HT-29 (cell line): ENCODE results near the gene SGCA. TPM values are rescaled to one million over a fixed set of nuclear protein-coding genes. Genes with fewer than 3 reads are reported as not detected.
A peak's percentile ranks its signal among the peaks of the same experiment; 100 is the strongest.

Experiments used
- DNase-seq: peaks from one replicate; pipeline ENCODE4 v3.0.0-alpha.2; 2015; ENCODE audit warnings: low spot score
- total RNA-seq: library from RNA; depleted of rRNA; stranded (reverse); fragments of >200 nt; shearing (Covaris generic); gene quantifications from 2 replicates; pipeline ENCODE4 v1.2.3, GENCODE V29; 2014

SGCA gene
- total RNA-seq, 1 experiment from 2014 or later, result not detected

DNA sequence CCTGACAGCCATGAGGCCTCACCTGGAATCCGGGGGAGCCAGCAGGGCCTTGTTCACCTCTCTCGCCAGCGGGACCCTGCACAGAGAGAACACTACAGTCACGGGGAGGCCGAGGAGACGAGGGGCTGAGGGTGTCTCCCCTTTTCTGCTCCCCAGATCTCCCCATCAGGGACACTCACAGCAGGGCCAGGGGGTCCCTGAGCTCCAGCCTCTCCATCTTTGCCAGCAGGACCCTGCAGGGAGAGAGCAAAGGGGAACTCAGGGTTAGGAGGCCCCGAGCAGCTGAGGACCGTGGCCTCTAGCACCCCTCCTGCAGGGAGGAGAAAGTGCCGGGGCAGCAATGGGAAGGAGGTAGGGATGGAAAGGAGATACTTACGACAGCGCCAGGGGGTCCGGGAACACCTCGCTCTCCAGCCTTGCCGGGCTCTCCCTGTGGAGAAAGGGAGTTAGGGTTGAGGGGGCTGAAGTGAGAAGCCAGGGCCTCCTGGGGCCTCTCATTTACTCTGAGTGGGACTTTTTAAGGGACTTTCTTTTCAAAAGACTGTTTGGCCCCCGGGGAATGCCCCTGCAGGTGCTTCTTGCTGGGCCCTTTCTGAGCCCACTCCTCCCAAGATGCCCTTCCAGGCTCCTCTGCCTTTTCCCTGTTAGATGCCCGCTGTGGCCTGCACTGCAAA lies 26.9 kb downstream of the SGCA start:
- no peak for DNase-seq

DNA sequence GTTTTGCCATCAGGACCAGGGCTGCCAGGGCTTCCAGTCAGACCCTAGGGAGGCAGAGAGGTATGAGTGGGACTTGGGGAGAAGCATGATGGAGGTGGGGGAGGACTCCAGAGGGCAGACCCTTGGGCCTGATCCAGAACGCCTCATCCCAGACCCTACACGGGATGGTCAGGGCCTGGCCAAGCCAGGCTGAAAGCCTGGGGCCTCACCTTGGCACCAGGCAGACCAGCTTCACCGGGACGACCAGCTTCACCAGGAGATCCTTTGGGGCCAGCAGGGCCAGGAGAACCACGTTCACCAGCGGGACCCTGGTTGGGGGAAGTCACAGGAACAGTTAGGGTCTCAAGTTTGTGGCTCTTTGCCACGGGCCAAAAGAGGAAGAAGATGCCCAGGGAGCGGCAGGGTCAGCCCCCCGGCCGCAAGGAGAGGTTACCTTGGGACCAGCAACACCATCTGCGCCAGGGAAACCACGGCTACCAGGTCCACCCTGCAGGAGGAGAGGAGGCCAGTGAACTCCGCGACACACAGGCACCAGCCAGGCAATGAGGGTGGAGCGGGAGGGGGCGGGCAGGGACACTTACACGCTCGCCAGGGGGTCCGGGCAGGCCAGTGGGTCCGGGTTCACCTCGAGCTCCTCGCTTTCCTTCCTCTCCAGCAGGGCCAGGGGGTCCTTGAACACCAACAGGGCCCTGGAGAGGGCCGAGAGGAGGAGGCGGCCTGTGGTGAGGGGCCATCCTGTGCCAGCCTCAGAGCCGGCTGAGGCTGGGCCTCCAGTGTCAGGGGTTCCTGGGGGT lies 28.5 kb downstream of the SGCA start:
- no peak for DNase-seq

DNA sequence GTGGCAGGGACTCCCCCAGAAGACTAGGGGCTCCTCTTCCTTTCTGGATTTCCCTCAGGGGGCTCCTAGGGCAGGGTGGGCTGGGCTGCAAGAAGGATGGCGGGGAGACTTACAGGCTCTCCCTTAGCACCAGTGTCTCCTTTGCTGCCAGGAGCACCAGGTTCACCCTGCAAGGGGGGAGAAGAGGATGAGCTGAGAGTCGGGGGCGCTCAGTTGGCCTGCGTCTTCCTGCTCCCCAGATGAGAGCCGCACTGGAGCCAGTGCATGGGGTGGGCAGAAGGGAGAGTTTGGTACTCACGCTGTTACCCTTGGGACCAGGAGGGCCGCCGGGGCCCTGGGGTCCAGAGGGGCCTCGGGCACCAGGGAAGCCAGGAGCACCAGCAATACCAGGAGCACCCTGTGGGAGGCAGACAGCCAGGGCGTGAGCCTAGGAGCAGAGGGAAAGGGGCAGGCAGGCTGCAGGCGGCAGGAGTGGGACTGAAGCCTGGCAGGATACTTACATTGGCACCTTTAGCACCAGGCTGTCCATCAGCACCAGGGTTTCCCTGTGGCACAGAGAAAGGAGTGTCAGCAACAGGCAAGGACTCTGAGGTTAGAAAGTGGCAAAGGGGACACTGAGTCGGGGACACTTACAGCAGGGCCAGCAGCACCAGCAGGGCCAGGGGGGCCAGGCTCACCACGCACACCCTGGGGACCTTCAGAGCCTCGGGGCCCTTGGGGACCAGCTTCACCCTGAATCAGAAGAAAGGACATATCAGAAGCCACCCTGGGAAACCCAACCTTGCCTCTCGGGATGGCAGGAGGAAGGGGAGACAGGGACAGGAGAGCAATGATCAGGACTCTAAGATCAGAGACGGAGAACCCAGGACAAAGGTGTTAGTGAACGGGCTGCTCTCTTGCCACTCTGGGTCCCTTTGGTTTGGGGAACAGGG lies 29.4 kb downstream of the SGCA start:
- no peak for DNase-seq

DNA sequence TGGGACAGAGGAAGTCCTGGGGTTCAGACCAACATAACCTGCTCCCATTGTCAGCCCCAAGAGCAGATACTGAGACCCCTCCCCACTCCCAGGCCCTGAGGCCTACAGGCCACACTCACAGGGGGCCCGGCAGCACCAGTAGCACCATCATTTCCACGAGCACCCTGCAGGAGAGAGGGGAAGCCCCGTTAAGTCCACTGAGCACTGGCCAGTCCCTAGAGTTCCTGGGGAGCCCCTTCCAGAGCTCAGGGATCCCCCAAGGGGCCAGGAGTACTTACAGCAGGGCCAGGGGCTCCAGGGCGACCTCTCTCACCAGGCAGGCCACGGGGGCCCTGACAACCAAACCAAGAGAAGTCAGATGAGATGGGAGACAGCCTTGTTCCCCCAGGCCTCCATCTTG lies 30.2 kb downstream of the SGCA start:
- no peak for DNase-seq

DNA sequence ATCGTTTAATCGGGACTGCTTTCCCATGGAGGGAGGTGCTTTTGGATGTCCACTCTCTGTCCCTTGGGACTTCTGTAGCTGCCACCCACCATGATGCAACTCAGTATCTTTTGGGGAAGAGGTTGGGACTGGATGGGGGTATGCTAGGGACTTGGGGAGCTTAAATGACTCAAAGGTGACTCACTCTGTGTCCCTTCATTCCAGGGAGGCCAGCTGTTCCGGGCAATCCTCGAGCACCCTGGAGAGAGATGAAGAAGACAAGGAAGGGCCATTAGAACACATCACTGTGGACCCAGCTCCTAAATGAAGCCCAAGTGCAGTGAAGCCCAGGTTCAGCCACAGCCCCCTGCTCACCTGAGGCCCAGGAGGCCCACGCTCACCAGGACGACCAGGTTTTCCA lies 31.0 kb downstream of the SGCA start:
- no peak for DNase-seq

DNA sequence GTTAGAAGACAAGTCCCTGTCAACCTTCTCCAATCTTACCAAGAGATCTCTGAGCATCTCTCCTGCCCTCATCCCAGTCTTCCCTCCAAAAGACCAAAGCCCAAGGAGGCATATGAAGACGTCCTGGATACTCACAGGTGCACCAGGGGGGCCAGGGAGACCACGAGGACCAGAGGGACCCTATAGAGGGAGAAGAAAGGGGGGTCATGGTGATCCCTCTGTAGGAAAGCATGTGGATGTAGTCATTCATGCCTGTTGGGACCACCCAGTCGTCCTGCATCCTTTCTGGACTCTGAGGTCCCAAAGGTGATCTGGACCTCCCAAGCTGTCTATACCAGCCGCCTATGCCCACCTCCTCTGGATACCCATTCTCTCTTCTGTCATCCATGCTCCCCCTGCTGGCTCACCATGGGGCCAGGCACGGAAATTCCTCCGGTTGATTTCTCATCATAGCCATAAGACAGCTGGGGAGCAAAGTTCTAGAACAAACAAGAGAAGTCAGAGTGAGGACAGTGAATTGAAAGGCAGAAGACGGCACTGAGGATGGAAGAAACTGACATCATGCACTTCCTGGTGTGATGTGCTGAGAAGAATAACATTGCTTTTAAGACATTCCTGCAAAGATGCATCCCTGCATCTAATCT lies 32.3 kb downstream of the SGCA start:
- DNase-seq, result peak; percentile 86

DNA sequence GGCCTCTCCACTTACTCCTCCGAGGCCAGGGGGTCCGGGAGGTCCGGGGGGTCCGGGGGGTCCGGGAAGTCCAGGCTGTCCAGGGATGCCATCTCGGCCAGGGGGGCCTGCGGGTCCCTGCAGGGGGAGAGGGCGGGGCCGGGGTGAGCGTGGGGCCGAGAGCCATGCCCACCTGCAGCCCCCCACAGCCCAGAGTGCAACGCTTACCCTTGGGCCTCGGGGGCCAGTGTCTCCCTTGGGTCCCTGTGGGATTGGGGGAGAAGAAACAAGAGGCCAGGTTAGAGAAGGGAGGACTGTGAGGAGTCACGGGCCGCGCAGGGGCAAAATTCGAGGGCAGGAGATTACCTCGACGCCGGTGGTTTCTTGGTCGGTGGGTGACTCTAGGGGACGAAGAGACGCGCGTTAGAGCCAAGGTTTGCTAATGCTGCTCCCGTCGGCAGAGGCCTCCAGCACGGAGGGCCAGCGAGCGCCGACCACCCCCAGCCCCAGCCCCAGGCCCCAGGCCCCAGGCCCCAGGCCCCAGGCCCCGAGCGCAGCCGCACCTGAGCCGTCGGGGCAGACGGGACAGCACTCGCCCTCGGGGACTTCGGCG lies 33.5 kb downstream of the SGCA start:
- no peak for DNase-seq

DNA sequence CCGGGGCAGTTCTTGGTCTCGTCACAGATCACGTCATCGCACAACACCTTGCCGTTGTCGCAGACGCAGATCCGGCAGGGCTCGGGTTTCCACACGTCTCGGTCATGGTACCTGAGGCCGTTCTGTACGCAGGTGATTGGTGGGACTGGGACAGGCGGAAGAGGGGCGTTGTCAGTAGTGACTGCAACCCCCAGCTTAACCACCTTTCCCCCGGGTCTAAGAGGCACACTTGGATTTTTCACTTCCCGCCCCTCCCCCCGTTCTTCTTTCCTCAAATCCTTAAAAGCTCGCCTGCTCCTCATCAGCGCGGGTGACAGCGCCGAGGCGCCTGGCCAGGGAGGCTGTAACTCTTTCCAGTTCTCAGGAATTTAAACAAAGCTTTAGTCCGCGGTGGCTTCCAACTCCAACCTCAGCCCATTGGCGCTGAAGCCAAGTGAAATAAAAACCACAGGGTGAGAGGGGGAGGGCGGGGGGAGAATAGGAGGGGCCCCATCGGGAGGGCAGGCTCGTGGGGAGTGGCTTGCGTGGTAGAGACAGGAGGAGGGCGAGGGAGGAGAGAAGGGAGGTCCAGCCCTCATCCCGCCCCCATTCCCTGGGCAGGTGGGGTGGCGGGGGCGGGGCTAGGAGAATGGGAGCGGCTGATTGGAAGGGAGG lies 34.1 kb downstream of the SGCA start:
- DNase-seq, result peak; percentile 88

DNA sequence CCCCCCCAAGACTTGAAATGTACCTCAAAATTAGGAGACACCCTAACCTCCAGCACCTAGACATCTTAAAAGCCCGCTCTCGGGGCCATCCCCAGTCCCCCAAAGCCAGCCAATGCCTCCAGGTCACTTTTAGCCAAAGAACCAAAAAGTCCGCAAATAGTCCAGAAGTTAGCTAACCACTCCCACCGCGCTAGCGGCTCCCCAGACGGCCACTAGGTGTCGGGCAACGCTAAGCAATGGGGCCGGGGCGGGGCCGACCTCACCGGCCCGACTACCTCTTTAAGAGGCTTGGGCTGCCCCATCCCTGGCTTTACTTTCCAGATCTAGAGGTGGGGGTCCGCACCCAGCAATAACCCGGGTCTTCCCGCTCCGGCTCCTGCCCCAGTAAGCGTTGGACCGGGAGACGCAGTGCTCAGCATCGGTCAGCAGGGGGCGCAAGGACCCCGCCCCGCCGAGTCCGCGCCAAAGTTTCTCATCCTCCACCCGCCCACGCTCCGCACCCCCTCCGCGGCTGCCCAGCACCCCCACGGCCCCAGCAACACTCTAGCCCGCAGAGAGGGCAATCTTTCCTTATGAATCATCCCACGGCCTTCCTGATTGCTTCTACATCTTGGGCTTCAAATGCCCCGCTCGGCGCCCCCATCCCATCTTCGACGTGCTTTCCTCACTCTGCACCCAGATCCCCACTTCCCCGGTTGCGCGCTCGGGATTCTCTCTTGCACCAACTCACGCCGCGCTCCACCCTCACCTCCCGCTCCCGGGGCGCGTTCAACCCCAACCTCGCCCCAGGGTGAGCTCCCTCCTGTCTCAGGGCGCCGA lies 34.9 kb downstream of the SGCA start:
- DNase-seq, result peak; percentile 88

DNA sequence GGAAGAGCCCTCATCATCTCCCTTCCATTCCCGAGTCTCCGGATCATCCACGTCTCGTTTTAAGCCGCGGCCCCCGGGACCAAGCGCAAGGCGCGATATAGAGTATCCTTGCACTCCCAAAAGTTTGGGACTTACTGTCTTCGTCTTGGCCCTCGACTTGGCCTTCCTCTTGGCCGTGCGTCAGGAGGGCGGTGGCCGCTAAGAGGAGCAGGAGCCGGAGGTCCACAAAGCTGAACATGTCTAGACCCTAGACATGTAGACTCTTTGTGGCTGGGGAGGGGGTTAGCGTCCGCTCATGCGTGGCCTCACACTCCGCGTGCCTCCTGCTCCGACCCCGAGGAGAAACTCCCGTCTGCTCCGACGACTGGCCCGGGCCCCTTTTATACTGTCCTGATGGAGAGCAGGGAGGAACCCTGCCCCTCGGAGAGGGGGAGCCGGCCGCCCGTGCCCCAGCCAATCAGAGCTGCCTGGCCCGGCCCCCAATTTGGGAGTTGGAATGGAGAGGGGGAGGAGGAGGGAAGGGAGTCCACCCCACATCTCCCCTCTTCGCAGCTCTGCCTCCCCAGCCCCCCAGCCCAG lies 35.6 kb downstream of the SGCA start, which contains the start of gene COL1A1:
TSS of gene COL1A1 (minus strand) at position 356 of the 579 bp plus-strand sequence. CDS start at position 238, 118 bp downstream.
- no peak for DNase-seq

DNA sequence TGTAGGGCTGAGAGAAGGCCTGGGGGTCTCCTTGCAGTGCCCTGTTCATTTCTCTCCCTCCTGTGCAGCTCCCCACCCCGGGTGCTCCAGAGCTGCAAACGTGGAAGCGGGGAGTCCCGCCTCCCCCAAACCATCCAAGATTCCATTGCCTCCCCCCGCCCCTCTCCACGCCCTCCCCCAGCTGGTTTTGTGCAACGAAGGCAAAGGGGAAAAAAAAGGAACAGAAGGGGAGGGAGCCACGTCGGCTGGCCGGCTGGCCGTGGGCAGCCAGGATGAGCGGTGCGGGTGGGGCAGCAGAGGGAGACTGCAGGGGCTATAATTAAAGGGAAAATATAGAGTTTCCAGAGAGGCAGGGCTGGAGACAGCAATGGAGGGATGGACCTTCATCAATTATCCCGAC lies 37.3 kb downstream of the SGCA start:
- no peak for DNase-seq

DNA sequence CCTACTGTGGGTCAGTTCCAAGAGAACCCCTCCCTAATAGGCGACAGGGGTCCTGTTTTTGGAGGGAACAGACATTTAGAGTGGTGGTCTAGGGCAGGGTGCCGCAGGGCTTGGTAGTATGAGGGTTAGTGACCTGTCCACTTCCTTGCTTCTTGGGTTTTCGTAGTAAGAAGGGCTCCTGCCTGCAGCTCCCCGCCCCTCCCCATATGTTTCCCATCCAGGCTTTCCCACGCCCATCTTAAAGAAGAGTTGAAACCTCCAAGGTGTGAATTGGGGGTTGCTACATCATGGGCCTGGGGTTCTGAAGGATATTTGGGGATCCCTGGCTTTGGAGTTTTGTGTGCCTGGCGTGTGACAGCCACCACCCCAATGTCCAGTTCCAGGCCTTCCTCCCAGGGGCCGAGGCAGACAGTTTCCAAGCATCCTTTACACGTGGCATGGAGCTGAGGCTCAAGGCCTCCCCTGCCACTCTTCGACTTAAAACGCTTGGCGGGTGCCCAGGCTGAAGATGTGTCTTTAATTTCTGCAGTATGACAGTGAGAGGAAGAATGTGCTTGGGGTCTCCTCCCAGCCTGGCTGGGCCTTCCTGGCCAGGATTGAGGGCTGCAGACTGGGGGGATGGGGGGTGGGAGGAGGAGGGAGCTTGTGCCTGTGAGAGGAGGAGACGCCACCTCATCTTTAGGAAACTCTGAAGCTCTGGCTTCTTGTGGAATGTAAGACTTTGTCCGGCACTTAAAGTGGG lies 38.0 kb downstream of the SGCA start:
- no peak for DNase-seq

DNA sequence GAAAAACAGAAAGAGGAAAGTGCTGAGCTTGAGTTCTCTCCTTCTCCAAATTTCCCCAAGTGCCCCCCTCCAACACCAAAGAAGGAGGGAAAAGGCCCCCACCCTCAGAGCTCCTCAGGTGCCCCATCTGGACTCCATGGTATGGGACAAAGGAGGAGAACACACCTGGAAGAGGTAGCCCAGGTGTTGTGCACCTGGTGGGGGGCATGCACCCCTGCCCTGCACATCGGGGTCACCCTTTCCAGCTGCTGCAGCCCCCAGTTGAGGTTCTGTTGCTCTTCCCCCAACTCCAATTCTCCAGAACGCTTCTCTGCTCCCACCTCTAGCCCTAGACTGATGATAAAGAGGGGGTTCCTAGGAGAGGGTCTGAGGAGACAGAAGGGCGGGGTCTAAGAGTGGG lies 38.6 kb downstream of the SGCA start:
- DNase-seq, result no peak

DNA sequence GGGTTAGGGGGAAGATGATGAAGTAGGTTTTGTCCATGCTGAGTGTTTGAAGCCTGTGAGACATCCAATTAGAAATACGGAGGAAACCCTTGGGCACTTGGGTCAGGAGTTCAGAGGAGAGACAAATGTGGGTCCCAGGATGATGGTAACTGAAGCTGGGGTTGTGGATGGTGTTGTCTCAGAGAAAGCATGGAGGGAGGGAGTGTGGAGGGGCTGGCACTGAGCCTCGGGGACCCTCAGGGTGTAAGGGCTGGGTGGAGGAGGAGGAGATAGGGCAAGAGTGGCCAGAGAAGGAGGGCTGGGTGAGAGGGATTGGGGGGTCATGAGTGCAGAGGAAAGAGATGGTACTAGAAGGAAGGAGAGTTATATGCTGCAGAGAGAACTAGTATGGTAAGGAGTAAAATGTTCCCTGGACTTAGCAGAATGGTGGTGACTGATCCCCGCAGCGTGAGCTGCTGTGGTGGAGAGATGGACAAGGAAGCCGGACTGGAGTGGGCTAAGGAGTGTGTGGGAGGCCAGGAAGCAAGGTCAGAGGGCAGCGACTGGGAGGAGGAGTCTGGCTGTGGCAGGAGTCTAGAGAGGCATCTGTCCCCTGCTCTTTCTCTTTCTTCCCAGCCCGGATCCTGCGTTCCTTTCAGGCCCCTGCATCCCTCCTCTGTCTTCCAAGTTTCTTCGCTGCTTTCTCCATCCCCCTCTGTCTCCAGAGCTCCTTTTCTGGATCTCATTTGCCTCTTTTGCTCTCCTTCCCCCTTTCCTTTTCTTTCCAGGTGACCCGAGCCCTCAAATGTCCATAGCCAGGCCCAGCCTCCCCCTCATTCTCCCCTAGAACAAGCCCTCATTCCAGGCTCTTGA lies 39.5 kb downstream of the SGCA start:
- DNase-seq, result no peak

DNA sequence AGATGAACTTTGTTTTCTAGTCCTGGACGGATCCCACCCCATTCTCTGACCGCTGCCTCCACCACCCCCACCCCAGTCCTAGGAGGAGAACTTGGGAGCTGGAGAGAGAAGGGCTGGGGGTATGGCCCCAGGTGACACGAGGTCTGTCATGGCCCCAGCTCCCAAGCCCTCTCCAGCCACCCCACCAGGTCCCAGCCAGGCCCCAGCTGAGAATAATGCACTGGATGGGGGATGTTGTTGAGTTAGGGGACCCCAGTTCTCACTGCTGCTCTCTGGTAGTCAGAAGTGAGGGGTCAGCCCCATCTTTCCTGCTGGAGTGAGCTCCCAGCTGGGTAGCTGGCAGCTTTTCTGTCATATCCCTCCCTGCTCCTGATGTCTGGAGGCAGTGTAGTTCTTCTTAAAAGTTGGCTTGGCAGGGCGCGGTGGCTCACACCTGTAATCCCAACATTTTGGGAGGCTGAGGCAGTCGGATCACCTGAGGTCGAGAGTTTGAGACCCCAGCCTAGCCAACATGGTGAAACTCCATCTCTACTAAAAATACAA lies 40.2 kb downstream of the SGCA start:
- no peak for DNase-seq

DNA sequence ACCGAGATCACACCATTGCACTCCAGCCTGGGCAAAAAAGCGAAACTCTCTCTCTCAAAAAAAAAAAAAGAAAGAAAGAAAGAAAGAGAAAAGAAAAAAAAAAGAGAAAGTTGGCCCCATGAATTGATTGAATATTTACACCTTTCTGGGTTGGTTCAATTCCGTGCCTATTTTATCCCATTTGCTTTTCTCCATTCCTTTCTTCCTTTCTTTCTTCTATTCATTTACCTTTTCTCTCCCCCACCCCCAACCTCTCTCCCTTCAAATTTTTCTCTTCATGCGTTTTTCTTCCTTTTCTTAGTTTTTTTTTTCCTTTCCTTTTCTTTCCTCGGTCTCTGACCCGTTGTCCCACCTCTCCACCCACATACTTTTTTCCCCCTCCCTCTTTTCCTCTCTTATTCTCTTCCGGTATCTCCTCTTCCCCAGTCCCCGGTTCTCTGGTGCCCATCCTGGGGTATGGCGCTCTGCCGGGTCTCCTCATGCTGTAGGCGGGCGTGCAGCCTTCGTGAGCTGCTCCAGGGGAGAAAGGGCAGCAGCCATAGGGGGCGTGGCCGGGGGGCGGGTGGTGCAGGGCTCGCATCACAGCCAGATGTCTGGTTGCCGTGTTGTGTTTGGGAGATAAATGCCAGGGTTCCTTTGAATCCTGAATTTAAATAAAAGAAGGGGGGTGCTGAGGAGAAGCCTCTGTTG lies 40.9 kb downstream of the SGCA start:
- no peak for DNase-seq

DNA sequence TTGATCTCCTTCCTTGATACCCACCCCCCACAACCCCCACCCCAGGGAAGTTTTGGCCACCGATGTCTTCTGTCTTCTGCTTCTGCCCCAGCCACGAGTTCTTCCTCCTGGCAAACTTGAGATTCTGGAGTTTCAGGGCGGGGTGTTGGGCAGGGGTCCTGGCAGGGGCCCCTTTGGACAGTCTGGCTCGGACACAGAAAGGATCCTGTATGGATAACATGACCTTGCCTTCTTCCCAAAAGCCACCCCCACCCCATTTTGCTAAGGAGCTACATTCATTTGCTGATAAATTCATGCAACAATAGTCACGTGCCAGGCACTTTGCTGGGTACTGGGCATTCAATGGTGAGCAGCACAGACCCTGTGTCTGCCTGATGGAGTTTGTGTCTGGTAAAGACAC lies 41.5 kb downstream of the SGCA start:
- DNase-seq, result no peak
